HEK293 (cell line): ENCODE measurements around the gene PLPPR1.

Experiments used
- CTCF ChIA-PET: fragments of 350-600 bp; formaldehyde crosslinking; extraction: SDS; loops from one replicate; lab custom pipeline; 2021; ENCODE audit warnings: antibody characterized with exemption; lab: Yijun Ruan, JAX
- POLR2A ChIA-PET: fragments of 300-600 bp; formaldehyde crosslinking; extraction: SDS; loops from one replicate; lab custom pipeline; 2020; ENCODE audit warnings: antibody characterized with exemption, inconsistent platforms; lab: Yijun Ruan, JAX
- H3K27ac ChIP-seq: fragments of 200-500 bp; sonication (Bioruptor generic); 2 replicates; pipeline ENCODE4 v1.5.1; 2014; ENCODE audit warnings: low read depth, low read length, control low read depth, inconsistent platforms; ENCODE audit errors: extremely low read depth
- H3K36me3 ChIP-seq, 2 experiments: fragments of 200-500 bp in 1 of 2; sonication (Bioruptor generic) in 1 of 2; 1 replicate in 1 of 2; 2 replicates in 1 of 2; pipeline ENCODE4 v1.5.1; 2014 to 2017; ENCODE audit warnings: inconsistent platforms in 2 of 2, low read length in 2 of 2; ENCODE audit not compliant: control insufficient read depth in 2 of 2, insufficient read depth in 1 of 2
- H3K4me1 ChIP-seq: fragments of 200-500 bp; sonication (Bioruptor generic); 2 replicates; pipeline ENCODE4 v1.5.1; 2014; ENCODE audit warnings: mild to moderate bottlenecking, low read length, inconsistent platforms; ENCODE audit not compliant: control insufficient read depth, insufficient read depth
- H3K4me3 ChIP-seq: 2 replicates; pipeline ENCODE4 v1.5.1; 2011; ENCODE audit warnings: low read depth, mild to moderate bottlenecking, control low read depth, low read length, moderate library complexity
- H3K9me3 ChIP-seq: fragments of 200-500 bp; sonication (Bioruptor generic); 2 replicates; pipeline ENCODE4 v1.5.1; 2014; ENCODE audit warnings: low read depth, low read length, inconsistent platforms; ENCODE audit not compliant: control insufficient read depth, insufficient read depth
- INSM2 ChIP-seq: fragments of 450-650 bp; formaldehyde crosslinking; IDR thresholded peaks from 2 replicates; pipeline ENCODE4 v1.5.1; 2016; ENCODE audit warnings: missing biosample characterization, missing genetic modification characterization
- KLF17 ChIP-seq: fragments of 450-650 bp; formaldehyde crosslinking; IDR thresholded peaks from 2 replicates; pipeline ENCODE4 v1.5.1; 2016; ENCODE audit warnings: missing biosample characterization, missing genetic modification characterization
- PRDM4 ChIP-seq: fragments of 450-650 bp; formaldehyde crosslinking; IDR thresholded peaks from 2 replicates; pipeline ENCODE4 v1.5.1; 2017; ENCODE audit warnings: missing biosample characterization, missing genetic modification characterization
- REPIN1 ChIP-seq: fragments of 450-650 bp; formaldehyde crosslinking; IDR thresholded peaks from 2 replicates; pipeline ENCODE4 v1.5.1; 2017; ENCODE audit warnings: missing biosample characterization, missing genetic modification characterization, low read depth
- ZBTB11 ChIP-seq: fragments of 450-650 bp; formaldehyde crosslinking; conservative IDR thresholded peaks from 2 replicates; pipeline ENCODE4 v1.5.1; 2016; ENCODE audit warnings: low read depth, missing biosample characterization, missing genetic modification characterization
- ZNF112 ChIP-seq: fragments of 450-650 bp; formaldehyde crosslinking; IDR thresholded peaks from 2 replicates; pipeline ENCODE4 v1.5.0; 2017; ENCODE audit warnings: missing biosample characterization, missing genetic modification characterization
- ZNF132 ChIP-seq: fragments of 450-650 bp; formaldehyde crosslinking; IDR thresholded peaks from 2 replicates; pipeline ENCODE4 v1.5.1; 2017; ENCODE audit warnings: missing biosample characterization, missing genetic modification characterization, borderline replicate concordance
- ZNF148 ChIP-seq: fragments of 450-650 bp; formaldehyde crosslinking; IDR thresholded peaks from 2 replicates; pipeline ENCODE4 v1.5.0; 2017; ENCODE audit warnings: missing biosample characterization, missing genetic modification characterization, borderline replicate concordance
- ZNF24 ChIP-seq: fragments of 450-650 bp; formaldehyde crosslinking; IDR thresholded peaks from 2 replicates; pipeline ENCODE4 v1.5.1; 2016; ENCODE audit warnings: missing biosample characterization, missing genetic modification characterization
- ZNF311 ChIP-seq: fragments of 450-650 bp; formaldehyde crosslinking; IDR thresholded peaks from 2 replicates; pipeline ENCODE4 v1.5.1; 2017; ENCODE audit warnings: missing biosample characterization, missing genetic modification characterization, borderline replicate concordance
- ZNF404 ChIP-seq: fragments of 450-650 bp; formaldehyde crosslinking; IDR thresholded peaks from 2 replicates; pipeline ENCODE4 v1.5.1; 2017; ENCODE audit warnings: missing biosample characterization, missing genetic modification characterization
- ZNF530 ChIP-seq: fragments of 450-650 bp; formaldehyde crosslinking; IDR thresholded peaks from 2 replicates; pipeline ENCODE4 v1.5.1; 2016; ENCODE audit warnings: low read depth, missing biosample characterization, missing genetic modification characterization
- ZNF549 ChIP-seq: fragments of 450-650 bp; IDR thresholded peaks from 2 replicates; pipeline ENCODE4 v1.5.1; 2018; ENCODE audit warnings: missing biosample characterization, missing genetic modification characterization, mild to moderate bottlenecking, inconsistent platforms, moderate library complexity
- ZNF571 ChIP-seq: fragments of 450-650 bp; formaldehyde crosslinking; IDR thresholded peaks from 2 replicates; pipeline ENCODE4 v1.5.0; 2017; ENCODE audit warnings: missing biosample characterization, missing genetic modification characterization
- ZNF785 ChIP-seq: fragments of 450-650 bp; formaldehyde crosslinking; IDR thresholded peaks from 2 replicates; pipeline ENCODE4 v1.5.1; 2016; ENCODE audit warnings: missing biosample characterization, missing genetic modification characterization
- ZNF792 ChIP-seq: fragments of 450-650 bp; formaldehyde crosslinking; IDR thresholded peaks from 2 replicates; pipeline ENCODE4 v1.5.1; 2016; ENCODE audit warnings: missing biosample characterization, missing genetic modification characterization
- ZNF830 ChIP-seq: fragments of 450-650 bp; IDR thresholded peaks from 2 replicates; pipeline ENCODE4 v1.5.0; 2018; ENCODE audit warnings: missing biosample characterization, missing genetic modification characterization, low read depth, mild to moderate bottlenecking, moderate library complexity
- ZNF837 ChIP-seq: fragments of 450-650 bp; formaldehyde crosslinking; IDR thresholded peaks from 2 replicates; pipeline ENCODE4 v1.5.1; 2016; ENCODE audit warnings: missing biosample characterization, missing genetic modification characterization

Gene PLPPR1

GRCh38 chr9:100999906-101000544 is 28.5 kb upstream of the PLPPR1 start:
- no peak overlapping the region for H3K27ac ChIP-seq
- CTCF ChIA-PET, result interaction anchor here (1.5 kb wide), 1 partner anchor 119 kb away, joined by 4 read pairs; no protein-coding TSS in a partner anchor
- no peak overlapping the region for H3K4me3 ChIP-seq
- H3K4me1 ChIP-seq, result no peaks in the 10 kb centered on the region
- no peaks in the 10 kb centered on the region for H3K9me3 ChIP-seq
- POLR2A ChIA-PET, result no interaction called here
- H3K36me3 ChIP-seq, result no peaks in the 10 kb centered on the region
- TF ChIP-seq REPIN1 (tag by site-specific recombination) (no peak), ZNF571 (tag by site-specific recombination) (no peak), PRDM4 (tag by site-specific recombination) (no peak), ZNF148 (tag by site-specific recombination) (no peak), ZNF830 (tag by site-specific recombination) (no peak), ZNF785 (tag by site-specific recombination) (no peak), ZNF837 (tag by site-specific recombination) (no peak), ZNF24 (tag by site-specific recombination) (no peak), ZNF311 (no peak), ZNF112 (no peak), ZNF132 (no peak), INSM2 (no peak), ZBTB11 (tag by site-specific recombination) (no peak), ZNF404 (no peak), ZNF549 (tag by site-specific recombination) (no peak), KLF17 (no peak), ZNF530 (tag by site-specific recombination) (no peak), ZNF792 (no peak)
- TF ChIP-seq, all 188 proteins: peak for 0
